G401 (cell line): ENCODE measurements around the gene KCNAB2. TPM values are rescaled to one million over a fixed set of nuclear protein-coding genes. Genes with fewer than 3 reads are reported as not detected.

Experiments
- DNase-seq: peaks from one replicate; pipeline ENCODE4 v3.0.0-alpha.2; 2015; ENCODE audit warnings: low spot score
- in situ Hi-C: cut with HindIII; loops from 2 replicates; pipeline ENCODE4 v1.10.0; 2016; ENCODE audit warnings: low sequenced_read_pairs, mixed read lengths
- total RNA-seq: library from RNA; depleted of rRNA; stranded (reverse); fragments of >200 nt; shearing (Covaris generic); gene quantifications from 2 replicates; pipeline ENCODE4 v1.2.3, GENCODE V29; 2014

KCNAB2 gene
- total RNA-seq, 1 experiment from 2014 or later = 0.71 TPM

GRCh38 chr1:6090996-6091822, 45.5 kb downstream of the KCNAB2 start:
- in situ Hi-C loops = no loop called here
- DNase-seq = no peak

GRCh38 chr1:6091823-6092109, 46.1 kb downstream of the KCNAB2 start:
- no peak for DNase-seq

GRCh38 chr1:6092211-6092610, 46.5 kb downstream of the KCNAB2 start:
- in situ Hi-C loops = no loop called here
- no peak for DNase-seq

More at GRCh38 chr1:6091823-6092109, 46.1 kb downstream of the KCNAB2 start:
- in situ Hi-C loops = no loop called here

GRCh38 chr1:6093071-6093470, 47.4 kb downstream of the KCNAB2 start:
- in situ Hi-C loops = no loop called here
- no peak for DNase-seq

- in situ Hi-C loops = no loop called here
- DNase-seq = no peak
These were observed 47.9 kb downstream of the KCNAB2 start for GRCh38 chr1:6093611-6094010.

- in situ Hi-C loops = no loop called here
- DNase-seq = no peak
These were observed 48.6 kb downstream of the KCNAB2 start for GRCh38 chr1:6094246-6094645.

GRCh38 chr1:6094801-6095505, 49.3 kb downstream of the KCNAB2 start:
- no peak for DNase-seq
- in situ Hi-C loops = no loop called here

- in situ Hi-C loops = no loop called here
- DNase-seq = no peak
These were observed 50.0 kb downstream of the KCNAB2 start for GRCh38 chr1:6095511-6096242.

- in situ Hi-C loops = no loop called here
- no peak for DNase-seq
These were observed 50.8 kb downstream of the KCNAB2 start for GRCh38 chr1:6096243-6097116.

- DNase-seq = no peak
- in situ Hi-C loops = no loop called here
These were observed 51.5 kb downstream of the KCNAB2 start for GRCh38 chr1:6097117-6097595.

- in situ Hi-C loops = no loop called here
- DNase-seq = no peak
These were observed 52.1 kb downstream of the KCNAB2 start for GRCh38 chr1:6097824-6098223.

GRCh38 chr1:6098303-6099215, 52.9 kb downstream of the KCNAB2 start:
- in situ Hi-C loops = no loop called here
- no peak for DNase-seq

- no peak for DNase-seq
- in situ Hi-C loops = no loop called here
These were observed 53.6 kb downstream of the KCNAB2 start for GRCh38 chr1:6099297-6099696.

- DNase-seq = no peak
- in situ Hi-C loops = no loop called here
These were observed 54.4 kb downstream of the KCNAB2 start for GRCh38 chr1:6099787-6100765.

- DNase-seq = no peak
- in situ Hi-C loops = no loop called here
These were observed 55.4 kb downstream of the KCNAB2 start for GRCh38 chr1:6100861-6101783.
